ENCODE results near the gene CRISPLD2.
"Not testable (repeated sequence)": the region's sequence is repeated elsewhere in the genome, so short reads cannot be mapped to it uniquely, and the experiment has no call there.

CRISPLD2 gene

DNA sequence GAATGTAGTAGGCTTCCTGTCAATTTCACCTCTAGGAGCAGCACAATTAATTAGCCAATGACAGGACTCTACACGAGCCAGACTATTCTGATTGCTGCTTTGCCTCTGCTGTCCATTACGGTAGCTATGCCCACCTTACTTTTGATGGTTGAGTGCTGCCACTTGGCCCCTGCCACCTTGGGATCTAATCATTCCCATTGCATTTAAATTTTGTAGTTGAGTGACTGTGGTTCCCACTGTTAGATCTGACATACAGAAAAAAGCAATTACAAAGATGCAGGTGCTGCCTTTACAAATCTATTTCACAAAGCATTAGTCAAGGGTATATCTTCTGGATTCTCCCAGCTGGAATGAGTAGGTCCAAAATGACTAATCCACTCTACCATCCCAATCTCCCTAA is 39.9 kb downstream of the CRISPLD2 start:
- no peak for DNase-seq (ENCODE audit: low read depth)

- no peak for DNase-seq (ENCODE audit: low read depth)
Observed at GRCh38 chr16:84860383-84860782, 40.6 kb downstream of the CRISPLD2 start.

DNA sequence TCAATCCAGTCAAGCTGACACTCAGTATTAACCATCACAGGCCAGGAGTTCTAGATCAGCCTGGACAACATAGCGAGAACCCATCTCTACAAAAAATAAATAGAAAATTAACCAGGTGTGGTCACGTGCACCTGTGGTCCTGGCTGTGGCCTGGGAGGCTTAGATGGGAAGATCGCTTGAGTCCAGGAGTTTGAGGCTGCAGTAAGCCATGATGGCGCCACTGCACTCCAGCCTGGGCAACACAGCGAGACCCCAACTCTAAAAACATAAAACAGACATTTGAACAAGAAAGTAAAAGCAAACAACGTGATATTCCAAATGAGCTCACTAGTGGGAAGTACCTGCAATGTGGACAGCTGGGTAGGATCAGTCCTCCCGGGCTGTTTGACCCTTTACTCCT is 41.9 kb downstream of the CRISPLD2 start:
- no peak for DNase-seq (ENCODE audit: low read depth)

GRCh38 chr16:84862804-84863480 is 43.2 kb downstream of the CRISPLD2 start:
- DNase-seq (ENCODE audit: low read depth) = no peak

- no peak for DNase-seq (ENCODE audit: low read depth)
Observed at GRCh38 chr16:84863481-84863814, 43.7 kb downstream of the CRISPLD2 start.

DNA sequence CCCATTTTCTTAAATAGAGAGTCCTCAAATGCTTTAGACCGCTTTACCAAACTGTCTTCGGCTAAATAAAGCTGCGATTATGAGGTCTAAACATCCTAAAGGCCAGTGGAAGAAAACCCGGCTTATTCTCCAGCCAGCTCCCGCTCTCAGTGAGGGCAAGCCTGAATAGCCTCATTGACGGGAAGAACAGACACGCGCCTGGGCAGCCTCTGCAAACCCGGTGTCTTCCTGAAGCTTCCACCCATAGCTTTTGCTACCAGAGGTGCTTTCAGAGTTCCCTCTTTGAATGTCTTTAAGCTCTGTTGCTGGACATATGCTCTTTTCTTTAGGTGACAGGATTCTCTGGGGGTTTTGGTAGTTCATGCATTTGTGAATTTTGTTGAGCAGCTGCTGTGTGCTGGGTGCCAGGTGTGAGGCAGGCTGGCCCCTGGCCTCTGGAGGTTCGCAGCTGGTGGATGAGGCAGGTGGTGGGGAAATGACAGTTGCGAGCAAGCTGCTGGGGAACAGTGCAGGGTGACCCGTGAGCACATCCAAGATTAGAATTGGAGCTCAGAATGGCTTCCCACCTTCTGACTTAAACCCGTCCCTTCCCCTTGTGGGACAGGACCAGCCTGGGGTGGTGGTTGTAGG is 44.7 kb downstream of the CRISPLD2 start:
- no peak for DNase-seq (ENCODE audit: low read depth)

GRCh38 chr16:84867696-84868095 is 47.9 kb downstream of the CRISPLD2 start:
- DNase-seq (ENCODE audit: low read depth) = no peak

DNA sequence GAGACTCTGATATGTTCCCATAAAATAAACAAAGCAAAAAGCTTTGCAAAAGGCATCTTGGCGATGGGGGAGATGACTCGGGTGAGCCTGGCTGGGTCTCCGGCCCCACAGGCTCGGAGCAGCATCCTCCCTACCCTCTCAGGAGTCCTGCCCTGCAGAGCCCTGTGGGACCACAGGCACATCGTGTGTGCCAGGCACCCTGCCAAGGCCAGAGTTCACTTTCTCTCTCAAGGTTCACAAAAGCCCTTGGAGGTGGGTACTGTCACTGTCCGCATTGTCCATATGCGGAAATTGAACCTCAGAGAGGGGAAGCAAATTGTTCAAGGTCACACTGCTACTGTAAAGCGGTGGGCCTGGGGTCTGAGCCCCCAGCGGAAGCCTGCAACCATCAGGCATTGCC is 48.5 kb downstream of the CRISPLD2 start:
- no peak for DNase-seq (ENCODE audit: low read depth)

- no peak for DNase-seq (ENCODE audit: low read depth)
Observed at GRCh38 chr16:84868829-84869472, 49.2 kb downstream of the CRISPLD2 start.

DNA sequence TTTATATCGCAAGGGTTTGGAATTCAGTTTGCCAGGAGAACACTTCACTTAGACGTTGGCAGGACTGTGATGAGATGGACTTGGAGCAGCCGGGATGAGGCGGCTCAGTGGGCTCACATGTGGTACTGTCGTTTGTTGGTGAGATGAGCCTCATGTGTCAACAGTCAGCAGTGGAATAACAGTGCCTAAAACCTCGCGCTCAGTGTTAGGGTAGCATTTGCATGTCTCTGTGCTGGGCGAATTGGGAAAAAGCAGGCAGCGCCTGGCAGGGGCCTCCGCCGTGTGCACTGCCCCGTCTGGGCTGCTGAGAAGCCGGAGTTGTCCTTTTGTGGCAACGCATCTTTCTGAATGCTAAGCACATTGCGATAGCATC is 49.7 kb downstream of the CRISPLD2 start:
- no peak for DNase-seq (ENCODE audit: low read depth)

DNA sequence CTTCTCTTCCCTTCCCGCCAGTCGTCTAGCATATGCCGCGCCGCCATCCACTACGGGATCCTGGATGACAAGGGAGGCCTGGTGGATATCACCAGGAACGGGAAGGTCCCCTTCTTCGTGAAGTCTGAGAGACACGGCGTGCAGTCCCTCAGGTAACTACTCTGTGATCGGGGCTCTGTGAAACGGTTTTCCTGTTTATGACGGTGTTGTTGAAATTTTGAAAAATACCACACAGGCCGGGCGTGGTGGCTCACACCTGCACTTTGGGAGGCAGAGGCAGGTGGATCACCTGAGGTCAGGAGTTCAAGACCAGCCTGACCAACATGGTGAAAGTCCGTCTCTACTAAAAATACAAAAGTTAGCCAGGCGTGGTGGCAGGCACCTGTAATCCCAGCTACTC is 53.2 kb downstream of the CRISPLD2 start:
- not testable (repeated sequence) for DNase-seq (ENCODE audit: low read depth)

GRCh38 chr16:84874004-84874435 is 54.2 kb downstream of the CRISPLD2 start:
- no peak for DNase-seq (ENCODE audit: low read depth)

- no peak for DNase-seq (ENCODE audit: low read depth)
Observed at GRCh38 chr16:84874553-84874952, 54.8 kb downstream of the CRISPLD2 start.

DNA sequence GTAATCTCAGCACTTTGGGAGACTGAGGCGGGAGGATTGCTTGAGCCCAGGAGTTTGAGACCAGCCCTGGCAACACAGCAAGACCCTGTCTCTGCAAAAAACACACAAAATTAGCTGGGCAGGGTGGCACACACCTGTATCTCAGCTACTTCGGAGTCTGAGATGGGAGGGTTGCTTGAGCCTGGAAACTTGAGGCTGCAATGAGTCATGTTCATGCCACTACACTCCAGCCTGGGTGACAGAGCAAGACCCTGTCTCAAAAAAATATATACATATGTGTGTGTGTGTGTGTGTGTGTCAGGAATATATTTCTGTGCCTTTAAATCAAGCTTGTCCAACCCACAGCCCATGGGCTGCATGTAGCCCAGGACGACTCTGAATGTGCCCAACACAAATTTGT is 55.2 kb downstream of the CRISPLD2 start:
- no peak for DNase-seq (ENCODE audit: low read depth)

GRCh38 chr16:84875846-84876245 is 56.1 kb downstream of the CRISPLD2 start:
- no peak for DNase-seq (ENCODE audit: low read depth)

DNA sequence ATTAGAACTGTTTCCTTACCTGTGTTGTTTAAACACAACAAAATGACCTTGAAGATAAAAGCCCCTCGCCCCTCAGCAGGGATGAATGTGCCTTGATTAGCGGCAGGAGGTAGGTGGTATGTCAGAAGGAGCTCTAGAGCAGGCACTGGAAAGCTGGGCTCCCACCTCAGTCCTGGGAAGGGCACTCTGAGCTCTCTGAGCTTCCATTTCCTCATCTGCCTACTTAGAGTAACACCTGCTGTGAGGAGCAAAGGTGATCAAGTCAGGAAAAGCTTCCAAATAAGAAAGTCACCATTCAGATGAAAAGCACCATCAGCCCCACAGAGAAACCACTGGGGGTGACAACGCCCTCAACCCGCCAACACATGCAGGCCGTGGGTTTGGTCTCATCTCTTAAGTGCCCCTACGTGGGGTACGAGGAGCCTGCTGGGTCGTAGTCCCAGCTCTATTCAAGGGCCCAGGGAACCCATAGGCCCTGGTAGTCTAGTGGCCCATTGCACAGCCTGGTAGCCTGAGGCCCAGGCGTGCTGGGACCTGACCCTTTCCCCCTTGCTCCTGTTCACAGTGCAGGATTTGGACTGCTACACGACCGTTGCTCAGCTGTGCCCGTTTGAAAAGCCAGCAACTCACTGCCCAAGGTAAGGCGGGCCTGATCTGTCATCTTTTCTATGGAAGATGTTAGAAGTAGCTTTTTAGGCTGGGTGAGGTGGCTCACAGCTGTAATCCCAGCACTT is 57.3 kb downstream of the CRISPLD2 start:
- no peak for DNase-seq (ENCODE audit: low read depth)

DNA sequence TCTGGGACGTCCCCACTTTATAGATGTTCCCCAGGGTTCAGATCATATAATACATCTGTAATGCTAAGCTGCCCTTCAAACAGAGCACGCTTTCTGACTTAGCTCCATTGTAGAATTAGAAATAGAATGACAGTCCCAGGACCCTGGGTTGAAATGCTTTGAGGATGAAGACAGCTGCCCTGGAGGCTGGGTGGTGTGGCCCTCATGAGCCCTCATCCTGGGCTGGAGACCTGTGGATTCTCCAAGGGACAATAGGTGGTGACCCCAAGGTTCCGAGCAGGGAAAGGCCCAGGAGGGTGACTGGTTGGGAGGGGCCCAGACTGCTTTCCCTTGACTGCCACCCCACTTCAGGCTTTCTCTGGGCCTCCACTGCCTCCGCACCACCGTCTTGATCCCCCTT is 59.0 kb downstream of the CRISPLD2 start:
- DNase-seq (ENCODE audit: low read depth) = no peak

GRCh38 chr16:84879569-84880487 is 60.0 kb downstream of the CRISPLD2 start:
- DNase-seq (ENCODE audit: low read depth) = no peak

GRCh38 chr16:84881702-84882521 is 62.1 kb downstream of the CRISPLD2 start:
- no peak for DNase-seq (ENCODE audit: low read depth)

- DNase-seq (ENCODE audit: low read depth) = no peak
Observed at GRCh38 chr16:84883301-84883700, 63.5 kb downstream of the CRISPLD2 start.

DNA sequence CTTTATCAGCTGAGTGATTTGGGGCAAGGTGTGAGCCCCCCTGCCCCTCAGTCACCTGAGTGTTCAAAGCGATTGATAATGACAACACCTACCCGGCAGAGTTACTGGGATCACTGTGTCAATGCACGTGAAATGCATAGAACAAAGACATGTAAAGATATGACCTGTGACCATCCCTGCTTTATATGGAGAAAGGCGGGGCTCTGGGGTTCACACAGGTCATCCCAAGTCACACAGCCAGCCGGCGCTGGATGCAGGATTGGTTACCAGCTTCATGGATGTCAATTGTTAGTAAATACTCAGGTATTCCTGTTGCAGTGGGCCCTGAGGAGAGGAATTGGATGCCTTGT is 64.4 kb downstream of the CRISPLD2 start:
- no peak for DNase-seq (ENCODE audit: low read depth)
